ENCODE data around the gene ESRRA. TPM values are rescaled to one million over a fixed set of nuclear protein-coding genes. Genes with fewer than 3 reads are reported as not detected.

Gene ESRRA
- total and polyA plus RNA-seq, 9 of the 15 experiments (the other 6 are each of a cell fraction or from before 2014, with no cell fraction given) = 0.27 to 89.7 (median 23.7) TPM

DNA sequence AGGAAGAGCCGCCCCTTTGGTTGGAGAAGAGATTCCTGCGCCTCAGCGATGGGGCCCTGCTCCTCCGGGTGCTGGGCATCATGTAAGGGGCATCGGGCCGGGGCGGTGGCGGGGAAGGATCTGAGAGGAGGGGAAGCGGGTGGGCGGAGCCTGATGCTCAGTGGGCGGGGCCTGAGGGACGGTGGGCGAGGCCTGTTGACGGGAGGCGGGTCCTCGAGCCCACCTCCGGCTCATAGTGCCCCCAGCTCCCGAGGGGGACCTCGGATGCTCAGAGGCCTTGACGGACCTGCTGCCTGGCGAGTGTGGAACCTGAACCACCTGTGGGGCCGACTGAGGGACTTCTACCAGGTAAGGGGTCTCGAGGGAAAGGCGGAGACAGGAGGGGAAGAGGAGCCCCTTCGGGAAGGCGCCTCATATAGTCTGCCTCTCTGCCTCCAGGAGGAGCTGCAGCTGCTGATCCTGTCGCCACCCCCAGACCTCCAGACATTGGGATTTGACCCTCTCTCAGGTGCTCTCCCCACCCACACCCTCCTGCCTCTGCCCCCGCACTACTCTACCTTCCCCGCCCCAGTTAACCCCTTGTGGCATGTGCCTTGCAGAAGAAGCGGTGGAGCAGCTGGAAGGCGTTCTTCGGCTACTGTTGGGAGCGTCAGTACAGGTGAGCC, 35.5 kb downstream of the ESRRA start:
- CTCF ChIA-PET (ENCODE audit: low intra/inter-chr PET ratio) = no interaction called here
- Histone ChIP-seq H3K36me3 (ENCODE audit: control insufficient read depth, insufficient read depth, low read length) (no peaks in the 10 kb centered on the region), H3K4me1 (replicated peaks in 1 of 2; ENCODE audit: control insufficient read depth in 2 of 2, insufficient read depth in 2 of 2, low read length in 2 of 2) (peaks cover 25 to 64% of the 10 kb centered on the region in 2 experiments; a peak in 4 of 5 replicates), H3K9ac (ENCODE audit: insufficient read depth in 1 of 2, low read depth in 2 of 2, low read length in 2 of 2) (peak overlapping the region; percentile 36 to 77; a peak in 3 of 4 replicates), H2AFZ (ENCODE audit: low read depth, low read length) (peak overlapping the region; percentile 86), H3K9me3 (replicated peaks; ENCODE audit: control insufficient read depth, insufficient read depth, low read depth, low read length) (no peaks in the 10 kb centered on the region), H3K4me2 (ENCODE audit: insufficient read depth, low read length) (peak overlapping the region; percentile 75), H4K20me1 (replicated peaks; ENCODE audit: control insufficient read depth, insufficient read depth, low read length) (no peaks in the 10 kb centered on the region; the same call in 1 of the 2 replicates), H3K4me3 (peak overlapping the region; percentile 28), H3K79me2 (ENCODE audit: control insufficient read depth, insufficient read depth, low read length) (no peaks in the 10 kb centered on the region), H3K27me3 (ENCODE audit: control insufficient read depth in 2 of 2, insufficient read depth in 2 of 2, low read length in 2 of 2) (no peaks in the 10 kb centered on the region), H3K9me1 (ENCODE audit: control insufficient read depth, insufficient read depth, low read length) (no peaks in the 10 kb centered on the region), H3K27ac (ENCODE audit: extremely low read depth, low read depth, low read length) (no peak overlapping the region; the same call in 2 of the 3 replicates)
- in situ Hi-C loops (cut with MboI) = no loop called here
- FAIRE-seq (no peak), ATAC-seq (peak; percentile 63), DNase-seq (ENCODE audit: extremely low read depth in 1 of 4, low spot score in 3 of 4) (peak; percentile 66 to 83 (median 80))
- intact Hi-C loops (cut with micrococcal nuclease) = no loop called here
- WGBS (ENCODE audit: insufficient coverage, low coverage, missing lambda C conversion rate) = 9% methylated on average over 12 of the region's 33 CpGs
- BruUV-seq (replicated peaks) = no TSS peak
- POLR2A ChIA-PET = interaction anchor here (0.6 to 2.6 kb wide), 10 partner anchors 9 to 785 kb away, joined by 3 to 20 read pairs (median 3); partner anchors contain the start of genes PRDX5 and TRMT112
- no peak for TF ChIP-seq CCAR2 (IDR thresholded peaks at IDR 0.05; ENCODE audit: low read depth, low read length)
- no peak for TF ChIP-seq ZNF384 (IDR thresholded peaks at IDR 0.05; ENCODE audit: low read depth, low read length)
- TF ChIP-seq, protein P1, sequence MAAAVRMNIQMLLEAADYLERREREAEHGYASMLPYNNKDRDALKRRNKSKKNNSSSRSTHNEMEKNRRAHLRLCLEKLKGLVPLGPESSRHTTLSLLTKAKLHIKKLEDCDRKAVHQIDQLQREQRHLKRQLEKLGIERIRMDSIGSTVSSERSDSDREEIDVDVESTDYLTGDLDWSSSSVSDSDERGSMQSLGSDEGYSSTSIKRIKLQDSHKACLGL (CRISPR knock-in tag; IDR thresholded peaks at IDR 0.05; ENCODE audit: borderline replicate concordance, poor library complexity, severe bottlenecking) = no peak
- TF ChIP-seq ZNF23 (CRISPR knock-in tag; IDR thresholded peaks at IDR 0.05) = no peak
- TF ChIP-seq, protein P2, sequence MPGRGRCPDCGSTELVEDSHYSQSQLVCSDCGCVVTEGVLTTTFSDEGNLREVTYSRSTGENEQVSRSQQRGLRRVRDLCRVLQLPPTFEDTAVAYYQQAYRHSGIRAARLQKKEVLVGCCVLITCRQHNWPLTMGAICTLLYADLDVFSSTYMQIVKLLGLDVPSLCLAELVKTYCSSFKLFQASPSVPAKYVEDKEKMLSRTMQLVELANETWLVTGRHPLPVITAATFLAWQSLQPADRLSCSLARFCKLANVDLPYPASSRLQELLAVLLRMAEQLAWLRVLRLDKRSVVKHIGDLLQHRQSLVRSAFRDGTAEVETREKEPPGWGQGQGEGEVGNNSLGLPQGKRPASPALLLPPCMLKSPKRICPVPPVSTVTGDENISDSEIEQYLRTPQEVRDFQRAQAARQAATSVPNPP (IDR thresholded peaks at IDR 0.05; ENCODE audit: borderline replicate concordance, insufficient read depth, insufficient read length) = no peak
- TF ChIP-seq, protein P3, sequence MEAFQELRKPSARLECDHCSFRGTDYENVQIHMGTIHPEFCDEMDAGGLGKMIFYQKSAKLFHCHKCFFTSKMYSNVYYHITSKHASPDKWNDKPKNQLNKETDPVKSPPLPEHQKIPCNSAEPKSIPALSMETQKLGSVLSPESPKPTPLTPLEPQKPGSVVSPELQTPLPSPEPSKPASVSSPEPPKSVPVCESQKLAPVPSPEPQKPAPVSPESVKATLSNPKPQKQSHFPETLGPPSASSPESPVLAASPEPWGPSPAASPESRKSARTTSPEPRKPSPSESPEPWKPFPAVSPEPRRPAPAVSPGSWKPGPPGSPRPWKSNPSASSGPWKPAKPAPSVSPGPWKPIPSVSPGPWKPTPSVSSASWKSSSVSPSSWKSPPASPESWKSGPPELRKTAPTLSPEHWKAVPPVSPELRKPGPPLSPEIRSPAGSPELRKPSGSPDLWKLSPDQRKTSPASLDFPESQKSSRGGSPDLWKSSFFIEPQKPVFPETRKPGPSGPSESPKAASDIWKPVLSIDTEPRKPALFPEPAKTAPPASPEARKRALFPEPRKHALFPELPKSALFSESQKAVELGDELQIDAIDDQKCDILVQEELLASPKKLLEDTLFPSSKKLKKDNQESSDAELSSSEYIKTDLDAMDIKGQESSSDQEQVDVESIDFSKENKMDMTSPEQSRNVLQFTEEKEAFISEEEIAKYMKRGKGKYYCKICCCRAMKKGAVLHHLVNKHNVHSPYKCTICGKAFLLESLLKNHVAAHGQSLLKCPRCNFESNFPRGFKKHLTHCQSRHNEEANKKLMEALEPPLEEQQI (IDR thresholded peaks at IDR 0.05) = no peak
- TF ChIP-seq LCOR (CRISPR knock-in tag; IDR thresholded peaks at IDR 0.05) = no peak
- no peak for TF ChIP-seq FOXK2 (conservative IDR thresholded peaks at IDR 0.05 in 1 of 2, IDR thresholded peaks at IDR 0.05 in 1 of 2; ENCODE audit: low read depth in 2 of 2)
- no peak for TF ChIP-seq ZNF699 (CRISPR knock-in tag; IDR thresholded peaks at IDR 0.05; ENCODE audit: insufficient replicate concordance)
- no peak for TF ChIP-seq ARNT (IDR thresholded peaks at IDR 0.05)
- TF ChIP-seq, protein P4, sequence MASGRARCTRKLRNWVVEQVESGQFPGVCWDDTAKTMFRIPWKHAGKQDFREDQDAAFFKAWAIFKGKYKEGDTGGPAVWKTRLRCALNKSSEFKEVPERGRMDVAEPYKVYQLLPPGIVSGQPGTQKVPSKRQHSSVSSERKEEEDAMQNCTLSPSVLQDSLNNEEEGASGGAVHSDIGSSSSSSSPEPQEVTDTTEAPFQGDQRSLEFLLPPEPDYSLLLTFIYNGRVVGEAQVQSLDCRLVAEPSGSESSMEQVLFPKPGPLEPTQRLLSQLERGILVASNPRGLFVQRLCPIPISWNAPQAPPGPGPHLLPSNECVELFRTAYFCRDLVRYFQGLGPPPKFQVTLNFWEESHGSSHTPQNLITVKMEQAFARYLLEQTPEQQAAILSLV (tag; IDR thresholded peaks at IDR 0.05) = no peak
- no peak for TF ChIP-seq CCNT2 (IDR thresholded peaks at IDR 0.05; ENCODE audit: borderline replicate concordance, extremely low read depth, insufficient read length, low read depth, low read length)
- no peak for TF ChIP-seq ZNF584 (CRISPR knock-in tag; IDR thresholded peaks at IDR 0.05; ENCODE audit: low read depth)
- TF ChIP-seq RFX1 (IDR thresholded peaks at IDR 0.05) = no peak
